ACHN (cell line): ENCODE results near the gene CTNND2.

ENCODE experiments used
- DNase-seq: peaks from one replicate; pipeline ENCODE4 v3.0.0-alpha.2; 2015
- in situ Hi-C: cut with HindIII; loops from 2 replicates; pipeline ENCODE4 v1.10.0; 2017; ENCODE audit warnings: low sequenced_read_pairs, low pct_ligation_motif_present, low pct_unique_long_range_greater_than_20kb

The CTNND2 gene

GRCh38 chr5:11510889-11511288, 393.4 kb downstream of the CTNND2 start:
- in situ Hi-C loops: no loop called here
- DNase-seq: no peak

GRCh38 chr5:11509793-11510192, 394.5 kb downstream of the CTNND2 start:
- in situ Hi-C loops: no loop called here
- no peak for DNase-seq

GRCh38 chr5:11507156-11507910, 396.9 kb downstream of the CTNND2 start:
- DNase-seq: no peak
- in situ Hi-C loops: no loop called here

GRCh38 chr5:11504886-11505193, 399.4 kb downstream of the CTNND2 start:
- DNase-seq: no peak
- in situ Hi-C loops: no loop called here

GRCh38 chr5:11504065-11504885, 400.0 kb downstream of the CTNND2 start:
- no peak for DNase-seq
- in situ Hi-C loops: no loop called here

GRCh38 chr5:11502783-11503182, 401.5 kb downstream of the CTNND2 start:
- in situ Hi-C loops: no loop called here
- DNase-seq: no peak

GRCh38 chr5:11497651-11498050, 406.6 kb downstream of the CTNND2 start:
- no peak for DNase-seq

GRCh38 chr5:11496137-11496719, 408.0 kb downstream of the CTNND2 start:
- in situ Hi-C loops: no loop called here
- DNase-seq: no peak

More at GRCh38 chr5:11497651-11498050, 406.6 kb downstream of the CTNND2 start:
- in situ Hi-C loops: no loop called here

- peak; percentile 4 for DNase-seq
- in situ Hi-C loops: no loop called here
Measured at GRCh38 chr5:11494340-11494739, 409.9 kb downstream of the CTNND2 start.

GRCh38 chr5:11491404-11492075, 412.7 kb downstream of the CTNND2 start:
- DNase-seq: no peak
- in situ Hi-C loops: no loop called here

GRCh38 chr5:11483630-11484029, 420.6 kb downstream of the CTNND2 start:
- in situ Hi-C loops: no loop called here
- no peak for DNase-seq

GRCh38 chr5:11482011-11482410, 422.2 kb downstream of the CTNND2 start:
- no peak for DNase-seq
- in situ Hi-C loops: no loop called here

GRCh38 chr5:11477786-11478185, 426.5 kb downstream of the CTNND2 start:
- in situ Hi-C loops: no loop called here
- no peak for DNase-seq

- DNase-seq: no peak
- in situ Hi-C loops: no loop called here
Measured at GRCh38 chr5:11476866-11477265, 427.4 kb downstream of the CTNND2 start.

GRCh38 chr5:11468334-11469039, 435.8 kb downstream of the CTNND2 start:
- no peak for DNase-seq
- in situ Hi-C loops: no loop called here

- DNase-seq: no peak
- in situ Hi-C loops: no loop called here
Measured at GRCh38 chr5:11467588-11467987, 436.7 kb downstream of the CTNND2 start.

- in situ Hi-C loops: no loop called here
- no peak for DNase-seq
Measured at GRCh38 chr5:11459716-11460115, 444.5 kb downstream of the CTNND2 start.

- no peak for DNase-seq
- in situ Hi-C loops: no loop called here
Measured at GRCh38 chr5:11455505-11455904, 448.7 kb downstream of the CTNND2 start.

- no peak for DNase-seq
- in situ Hi-C loops: no loop called here
Measured at GRCh38 chr5:11452852-11453251, 451.4 kb downstream of the CTNND2 start.
